Sigmoid colon (tissue), 7 donors: ENCODE results near the gene SPRR4. TPM values are rescaled to one million over a fixed set of nuclear protein-coding genes. Genes with fewer than 3 reads are reported as not detected.

ENCODE experiments used
- DNase-seq: peaks from one replicate; pipeline ENCODE4 v3.0.0-alpha.2; 2019
- H3K27ac ChIP-seq, 4 donors: fragments of 200-600 bp; sonication (generic); one replicate each; pipeline ENCODE4 v1.5.1; 2016 to 2019; ENCODE audit warnings: mild to moderate bottlenecking in 1 of 4
- H3K27me3 ChIP-seq, 3 donors: fragments of 200-600 bp; sonication (generic); one replicate each; pipeline ENCODE4 v1.5.1; 2019; ENCODE audit warnings: mild to moderate bottlenecking in 1 of 3
- H3K36me3 ChIP-seq, 4 donors: fragments of 200-600 bp; sonication (generic); one replicate each; pipeline ENCODE4 v1.5.1; 2016 to 2019
- H3K4me1 ChIP-seq, 4 donors: fragments of 200-600 bp; sonication (generic); one replicate each; pipeline ENCODE4 v1.5.1; 2017 to 2019
- H3K4me3 ChIP-seq, 4 donors: fragments of 200-600 bp; sonication (generic); one replicate each; pipeline ENCODE4 v1.5.1; 2017 to 2019; ENCODE audit warnings: mild to moderate bottlenecking in 2 of 4, moderate library complexity in 1 of 4
- H3K9me3 ChIP-seq, 4 donors: fragments of 200-600 bp in 3 of 4; sonication (generic) in 3 of 4; one replicate each; pipeline versions ENCODE4 v1.5.1 to v1.6.1; 2013 to 2019
- EP300 ChIP-seq, 4 donors: sonication (generic); formaldehyde crosslinking; IDR thresholded peaks; one replicate each; pipeline ENCODE4 v1.6.1; 2017; ENCODE audit warnings: antibody characterized with exemption in 4 of 4
- POLR2A ChIP-seq, 2 donors: fragments of 450-650 bp; IDR thresholded peaks; one replicate each; pipeline ENCODE4 v1.6.1; 2016; ENCODE audit warnings: antibody characterized with exemption in 2 of 2, mild to moderate bottlenecking in 2 of 2, moderate library complexity in 2 of 2
- POLR2AphosphoS5 ChIP-seq, 4 donors: sonication (generic); formaldehyde crosslinking; IDR thresholded peaks; one replicate each; pipeline ENCODE4 v1.6.1; 2017; ENCODE audit warnings: antibody characterized with exemption in 4 of 4
- WGBS, 2 donors: extraction: QIAGEN DNeasy Blood & Tissue Kit; methylation state at CpG; one replicate each; pipeline ENCODE4 v1.1.7; 2013; 5-methylcytosine and 5-hydroxymethylcytosine counted together
- intact Hi-C: fragments of 100-400 bp; cut with DNase I; formaldehyde crosslinking; loops from one replicate; pipeline ENCODE4 v1.15.1; 2023
- polyA plus RNA-seq, 3 donors: library from polyadenylated mRNA; stranded (reverse); fragments of 200-250 nt; gene quantifications; one replicate each; pipeline ENCODE4 v1.2.3, GENCODE V29; 2013
- total RNA-seq, 4 donors: library from RNA; depleted of rRNA; stranded (reverse); fragments of >200 nt; gene quantifications; one replicate each; pipeline ENCODE4 v1.1.0, GENCODE V29; 2016
- TF ChIP-seq, protein P1 (sequence below), 4 experiments: fragments of 450-650 bp in 3 of 4; fragments of 200-600 bp in 1 of 4; IDR thresholded peaks; one replicate each; pipeline ENCODE4 v1.5.1; 2016 to 2019; ENCODE audit warnings: antibody characterized with exemption in 4 of 4, mild to moderate bottlenecking in 3 of 4, moderate library complexity in 2 of 4
- donor health status: healthy with polysubstance abuse.
- donor health status: Bipolar disorder and iron deficiency.
- donor health status: healthy.

SPRR4 gene
- total and polyA plus RNA-seq, 7 donors: not detected

DNA sequence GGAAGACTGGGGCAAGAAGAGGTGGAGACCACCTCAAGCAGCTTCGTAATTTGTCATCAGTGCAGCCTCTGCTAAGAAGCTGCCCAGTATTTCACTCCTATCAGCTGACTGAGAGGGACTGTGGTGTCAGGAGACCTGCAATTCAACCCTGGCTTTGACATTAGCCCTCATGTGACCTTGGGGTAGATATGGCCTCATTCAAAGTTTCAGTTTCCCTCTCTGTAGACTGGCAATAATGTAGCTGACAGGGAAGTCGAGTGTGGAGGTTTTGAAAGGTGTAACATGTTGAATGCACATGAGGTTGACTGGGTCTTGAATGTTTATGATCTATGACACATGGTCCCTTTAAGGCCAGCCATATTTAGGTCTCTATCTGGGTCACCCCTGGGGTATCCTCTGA is 2.2 kb upstream of the SPRR4 start:
- Histone ChIP-seq H3K4me1 (no peaks in the 10 kb centered on the region), H3K9me3 (no peaks in the 10 kb centered on the region), H3K27me3 (no peaks in the 10 kb centered on the region), H3K36me3 (no peaks in the 10 kb centered on the region), H3K27ac (no peak overlapping the region), H3K4me3 (no peak overlapping the region)
- intact Hi-C loops: no loop called here
- WGBS, 2 donors: 44 to 63% methylated on average over 2 of the region's 2 CpGs
- no peak for DNase-seq
- TF ChIP-seq EP300 (IDR thresholded peaks at IDR 0.05) (no peak), POLR2AphosphoS5 (IDR thresholded peaks at IDR 0.05) (no peak)

DNA sequence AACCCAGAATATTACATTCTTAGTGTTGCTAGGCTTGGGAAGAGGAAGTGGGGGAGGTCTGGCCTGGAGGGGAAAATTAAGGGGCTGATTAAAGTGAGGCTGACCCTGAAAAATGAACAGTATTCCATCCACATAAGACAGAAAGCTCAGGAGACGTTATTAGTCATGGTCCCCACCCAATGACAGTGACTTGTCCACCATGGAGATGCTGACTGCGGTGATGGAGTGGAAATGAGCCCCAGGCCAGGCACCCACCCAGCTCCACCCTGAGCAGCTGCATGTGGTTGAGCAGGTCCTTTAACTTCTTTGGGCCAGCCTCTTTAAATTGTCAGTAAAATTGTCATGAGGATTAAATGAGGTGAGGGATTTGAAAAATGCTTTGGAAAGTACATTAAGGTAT is 1.4 kb upstream of the SPRR4 start:
- H3K36me3 ChIP-seq: no peaks in the 10 kb centered on the region
- H3K27me3 ChIP-seq: no peaks in the 10 kb centered on the region
- DNase-seq: no peak
- H3K4me3 ChIP-seq: no peak overlapping the region
- no peaks in the 10 kb centered on the region for H3K4me1 ChIP-seq
- WGBS, 2 donors: 66 to 83% methylated on average over 2 of the region's 2 CpGs
- H3K9me3 ChIP-seq: no peaks in the 10 kb centered on the region
- intact Hi-C loops: no loop called here
- no peak for TF ChIP-seq EP300 (IDR thresholded peaks at IDR 0.05)
- no peak for TF ChIP-seq POLR2AphosphoS5 (IDR thresholded peaks at IDR 0.05)
- TF ChIP-seq, protein P1, sequence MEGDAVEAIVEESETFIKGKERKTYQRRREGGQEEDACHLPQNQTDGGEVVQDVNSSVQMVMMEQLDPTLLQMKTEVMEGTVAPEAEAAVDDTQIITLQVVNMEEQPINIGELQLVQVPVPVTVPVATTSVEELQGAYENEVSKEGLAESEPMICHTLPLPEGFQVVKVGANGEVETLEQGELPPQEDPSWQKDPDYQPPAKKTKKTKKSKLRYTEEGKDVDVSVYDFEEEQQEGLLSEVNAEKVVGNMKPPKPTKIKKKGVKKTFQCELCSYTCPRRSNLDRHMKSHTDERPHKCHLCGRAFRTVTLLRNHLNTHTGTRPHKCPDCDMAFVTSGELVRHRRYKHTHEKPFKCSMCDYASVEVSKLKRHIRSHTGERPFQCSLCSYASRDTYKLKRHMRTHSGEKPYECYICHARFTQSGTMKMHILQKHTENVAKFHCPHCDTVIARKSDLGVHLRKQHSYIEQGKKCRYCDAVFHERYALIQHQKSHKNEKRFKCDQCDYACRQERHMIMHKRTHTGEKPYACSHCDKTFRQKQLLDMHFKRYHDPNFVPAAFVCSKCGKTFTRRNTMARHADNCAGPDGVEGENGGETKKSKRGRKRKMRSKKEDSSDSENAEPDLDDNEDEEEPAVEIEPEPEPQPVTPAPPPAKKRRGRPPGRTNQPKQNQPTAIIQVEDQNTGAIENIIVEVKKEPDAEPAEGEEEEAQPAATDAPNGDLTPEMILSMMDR (IDR thresholded peaks at IDR 0.05): no peak
- TF ChIP-seq POLR2A (IDR thresholded peaks at IDR 0.05): no peak
- H3K27ac ChIP-seq: no peak overlapping the region

DNA sequence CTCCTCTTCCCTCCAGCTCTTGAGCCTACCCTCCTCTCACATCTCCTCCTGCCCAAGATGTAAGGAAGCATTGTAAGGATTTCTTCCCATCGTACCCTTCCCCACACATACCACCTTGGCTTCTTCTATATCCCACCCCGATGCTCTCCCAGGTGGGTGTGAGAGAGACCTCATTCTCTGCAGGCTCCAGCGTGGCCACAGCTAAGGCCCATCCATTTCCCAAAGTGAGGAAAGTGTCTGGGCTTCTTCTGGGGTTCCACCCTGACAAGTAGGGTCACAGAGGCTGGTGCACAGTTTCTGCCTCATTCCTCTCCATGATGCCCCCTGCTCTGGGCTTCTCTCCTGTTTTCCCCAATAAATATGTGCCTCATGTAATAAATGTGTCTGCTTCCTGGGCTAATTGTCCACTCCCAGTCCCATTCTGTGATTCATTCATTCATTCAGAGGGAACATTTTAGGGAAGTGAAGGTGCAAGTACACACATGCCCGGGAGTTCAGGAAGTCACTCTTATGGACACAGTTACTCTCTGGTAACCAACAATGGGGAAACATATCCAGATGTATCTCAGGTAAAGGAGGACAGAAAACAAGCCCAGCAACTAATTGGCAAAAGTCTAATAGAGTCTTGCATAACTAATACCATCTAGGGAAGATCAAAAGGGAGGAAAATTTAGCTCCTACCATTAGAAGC is 1.9 kb downstream of the SPRR4 start:
- no peaks in the 10 kb centered on the region for H3K27me3 ChIP-seq
- 71 to 79% methylated on average over 4 of the region's 4 CpGs for WGBS, 2 donors
- H3K36me3 ChIP-seq: no peaks in the 10 kb centered on the region
- TF ChIP-seq POLR2A (IDR thresholded peaks at IDR 0.05) (no peak), EP300 (IDR thresholded peaks at IDR 0.05) (no peak), POLR2AphosphoS5 (IDR thresholded peaks at IDR 0.05) (no peak)
- TF ChIP-seq, protein P1 (IDR thresholded peaks at IDR 0.05): no peak
- intact Hi-C loops: no loop called here
- no peaks in the 10 kb centered on the region for H3K4me1 ChIP-seq
- H3K4me3 ChIP-seq: no peak overlapping the region
- H3K9me3 ChIP-seq: no peaks in the 10 kb centered on the region
- no peak overlapping the region for H3K27ac ChIP-seq
- no peak for DNase-seq

DNA sequence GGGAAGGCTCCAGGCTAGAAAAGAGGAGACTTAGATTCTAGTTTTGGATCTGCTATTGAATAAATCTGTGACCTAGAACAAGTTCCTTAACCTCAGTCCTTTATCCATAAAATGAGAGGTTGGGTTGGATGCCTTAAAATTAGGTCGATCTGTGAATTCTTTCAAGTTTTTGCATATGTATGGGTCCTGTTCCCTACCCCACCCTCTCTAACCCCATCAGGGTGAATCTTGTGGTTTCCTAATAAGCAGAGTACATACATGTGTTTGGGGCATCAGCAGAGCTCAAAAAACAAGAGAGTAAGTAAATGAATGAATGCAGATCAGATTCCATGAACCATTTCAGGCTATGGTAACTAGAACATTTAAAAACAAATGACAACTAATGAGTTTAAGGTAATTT is 6.2 kb downstream of the SPRR4 start:
- Histone ChIP-seq H3K4me3 (no peak overlapping the region), H3K4me1 (no peaks in the 10 kb centered on the region), H3K27ac (no peak overlapping the region), H3K27me3 (no peaks in the 10 kb centered on the region), H3K36me3 (no peaks in the 10 kb centered on the region), H3K9me3 (no peaks in the 10 kb centered on the region)
- TF ChIP-seq, protein P1 (IDR thresholded peaks at IDR 0.05): no peak
- TF ChIP-seq POLR2A (IDR thresholded peaks at IDR 0.05) (no peak), EP300 (IDR thresholded peaks at IDR 0.05) (no peak), POLR2AphosphoS5 (IDR thresholded peaks at IDR 0.05) (no peak)
- DNase-seq: no peak
- intact Hi-C loops: no loop called here
- WGBS, 2 donors: 84 to 86% methylated on average over 1 of the region's 1 CpG

DNA sequence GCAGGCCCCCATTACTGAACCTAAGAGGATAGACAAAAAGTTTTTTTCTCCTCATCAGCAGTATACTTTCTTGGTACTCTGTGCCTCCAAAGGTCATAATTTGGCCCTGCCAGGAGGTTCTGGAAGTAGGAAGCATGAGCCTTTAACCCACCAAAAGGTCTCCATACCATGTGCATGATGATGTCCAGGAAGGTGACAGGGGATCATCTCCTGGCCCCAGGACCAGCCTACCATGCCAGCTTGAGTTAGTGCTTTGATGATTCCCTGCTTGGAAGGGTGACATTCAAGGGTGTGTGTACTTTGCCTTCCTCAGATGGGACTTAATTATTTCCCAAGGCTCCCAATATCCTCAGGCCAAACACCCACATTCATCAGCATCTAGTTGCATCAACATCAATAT is 7.2 kb downstream of the SPRR4 start:
- no peaks in the 10 kb centered on the region for H3K4me1 ChIP-seq
- H3K36me3 ChIP-seq: no peaks in the 10 kb centered on the region
- TF ChIP-seq, protein P1 (IDR thresholded peaks at IDR 0.05): no peak
- no peak for TF ChIP-seq POLR2A (IDR thresholded peaks at IDR 0.05)
- no peak for TF ChIP-seq POLR2AphosphoS5 (IDR thresholded peaks at IDR 0.05)
- DNase-seq: no peak
- intact Hi-C loops: no loop called here
- H3K27ac ChIP-seq: no peak overlapping the region
- H3K4me3 ChIP-seq: no peak overlapping the region
- H3K9me3 ChIP-seq: no peaks in the 10 kb centered on the region
- H3K27me3 ChIP-seq: no peaks in the 10 kb centered on the region
